HG02623 (cell line): Measurements from ENCODE around the gene FAM83F.

Experiments
- ATAC-seq: cut with Tn5 transposase; IDR thresholded peaks from one replicate; pipeline ENCODE4 v1.9.1; 2021; ENCODE audit warnings: moderate library complexity; ENCODE audit not compliant: unreplicated experiment

The FAM83F gene

DNA sequence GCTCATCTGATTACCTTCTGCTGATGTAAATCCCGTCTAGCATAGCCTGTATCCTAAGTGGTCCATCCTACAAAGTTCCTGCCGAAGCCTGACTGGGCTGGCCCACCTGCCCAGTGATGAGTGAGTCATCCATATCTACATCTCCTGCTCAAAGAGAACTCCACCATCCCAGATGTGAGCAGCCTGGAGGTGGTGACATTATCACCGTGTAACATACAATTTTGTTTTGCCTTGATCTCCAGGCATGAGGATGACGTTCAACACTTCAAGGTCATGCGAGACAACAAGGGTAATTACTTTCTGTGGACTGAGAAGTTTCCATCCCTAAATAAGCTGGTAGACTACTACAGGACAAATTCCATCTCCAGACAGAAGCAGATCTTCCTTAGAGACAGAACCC, 29.0 kb upstream of the FAM83F start:
- no peak for ATAC-seq

DNA sequence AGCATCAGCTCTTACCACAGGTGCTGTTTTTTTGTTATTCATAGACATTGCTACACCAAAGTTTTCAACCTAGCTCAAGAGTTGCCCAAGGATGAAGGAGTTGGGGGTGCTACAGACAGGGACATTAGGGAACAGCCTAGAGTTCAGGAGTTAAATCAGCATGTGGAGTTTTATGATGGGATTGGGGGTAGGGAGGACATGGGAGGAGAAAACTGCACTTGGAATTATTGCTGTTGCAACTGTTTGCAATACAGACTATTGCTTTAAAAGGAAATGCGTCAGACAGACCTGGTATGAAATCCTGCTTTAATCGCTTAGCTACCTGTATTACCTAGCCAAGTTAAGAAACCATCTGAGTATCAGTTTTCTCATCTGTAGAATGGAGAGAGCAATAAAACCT, 28.3 kb upstream of the FAM83F start:
- ATAC-seq = no peak

DNA sequence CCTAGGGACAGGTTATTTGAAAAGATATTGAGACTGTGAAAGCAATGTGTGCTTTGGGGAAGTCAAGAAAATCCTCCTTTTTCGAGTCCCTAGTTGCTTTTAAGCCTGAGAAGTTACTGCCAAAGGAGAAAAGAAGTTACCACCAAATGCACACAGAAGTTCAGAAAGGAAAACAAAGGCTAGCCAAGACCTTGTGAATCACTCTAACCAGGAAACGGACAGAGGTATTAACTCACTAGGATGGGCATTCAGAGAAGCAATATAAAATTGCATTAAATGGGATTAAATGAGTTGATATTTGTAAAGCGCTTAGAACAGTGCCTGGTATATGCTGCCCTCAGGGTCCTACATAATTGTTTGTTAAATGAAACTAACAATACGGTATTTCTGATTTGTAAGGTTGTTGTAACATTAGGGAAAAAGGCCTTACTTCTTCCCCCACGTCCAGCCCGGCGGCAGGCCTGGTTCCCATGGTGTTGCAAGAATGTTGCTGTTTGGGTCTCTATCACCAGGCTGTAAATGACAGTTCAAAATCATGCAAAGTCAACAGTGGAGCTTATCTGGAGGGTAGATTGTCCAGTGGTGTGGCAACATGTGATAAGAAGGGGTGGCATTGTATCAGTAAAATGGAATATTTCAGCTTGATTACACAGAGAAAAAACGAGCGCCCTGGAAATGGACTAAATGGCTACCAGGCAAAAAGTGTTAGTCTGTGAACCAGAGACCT, 27.5 kb upstream of the FAM83F start:
- no peak for ATAC-seq

DNA sequence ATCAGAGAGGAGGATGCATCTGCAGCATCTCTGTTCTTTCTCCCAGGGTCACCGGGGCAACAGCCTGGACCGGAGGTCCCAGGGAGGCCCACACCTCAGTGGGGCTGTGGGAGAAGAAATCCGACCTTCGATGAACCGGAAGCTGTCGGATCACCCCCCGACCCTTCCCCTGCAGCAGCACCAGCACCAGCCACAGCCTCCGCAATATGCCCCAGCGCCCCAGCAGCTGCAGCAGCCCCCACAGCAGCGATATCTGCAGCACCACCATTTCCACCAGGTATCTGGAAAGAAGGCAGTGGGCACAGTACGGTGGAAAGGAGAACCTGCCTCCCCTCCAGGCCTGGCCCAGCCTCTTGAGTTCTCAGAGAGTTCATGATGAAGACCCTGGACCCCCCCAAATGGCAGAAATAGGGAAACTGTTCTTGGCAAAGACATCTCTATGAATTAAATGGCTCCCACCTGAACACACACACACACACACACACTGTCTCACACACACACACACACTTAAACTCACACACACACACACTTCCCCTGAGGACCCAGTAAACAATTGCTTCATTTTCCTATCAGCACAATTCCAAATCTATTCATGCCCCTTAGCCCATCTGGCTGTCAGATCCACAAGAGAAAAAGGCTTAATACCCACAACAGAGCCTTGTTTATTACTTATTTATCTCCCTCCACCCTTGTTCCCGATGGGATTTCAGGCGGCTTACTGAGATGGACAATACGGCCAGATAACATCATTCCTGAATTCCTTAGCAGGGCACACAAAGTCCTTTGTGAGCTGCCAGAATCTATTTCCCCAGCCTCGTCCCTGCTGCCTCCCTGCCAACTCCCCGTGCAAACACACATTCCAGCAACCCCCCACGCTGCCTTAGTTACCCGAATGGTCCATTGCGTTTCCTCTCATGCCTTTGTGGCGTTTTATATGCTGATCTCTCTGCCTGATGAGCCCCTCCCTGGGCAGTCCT, 26.5 kb upstream of the FAM83F start:
- ATAC-seq = no peak

DNA sequence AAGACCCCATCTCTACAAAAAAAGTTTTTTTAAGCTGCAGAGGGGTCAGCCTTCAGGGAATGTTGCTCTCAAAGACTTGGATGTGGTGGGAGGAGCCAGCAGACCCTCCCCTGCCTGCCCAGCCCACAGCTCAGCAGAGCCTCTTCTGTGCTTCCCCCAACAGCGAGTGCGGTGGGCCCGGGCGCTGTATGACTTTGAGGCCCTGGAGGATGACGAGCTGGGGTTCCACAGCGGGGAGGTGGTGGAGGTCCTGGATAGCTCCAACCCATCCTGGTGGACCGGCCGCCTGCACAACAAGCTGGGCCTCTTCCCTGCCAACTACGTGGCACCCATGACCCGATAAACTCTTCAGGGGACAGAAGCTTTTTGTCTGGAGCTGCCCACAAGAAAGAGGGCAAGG, 24.0 kb upstream of the FAM83F start:
- no peak for ATAC-seq

DNA sequence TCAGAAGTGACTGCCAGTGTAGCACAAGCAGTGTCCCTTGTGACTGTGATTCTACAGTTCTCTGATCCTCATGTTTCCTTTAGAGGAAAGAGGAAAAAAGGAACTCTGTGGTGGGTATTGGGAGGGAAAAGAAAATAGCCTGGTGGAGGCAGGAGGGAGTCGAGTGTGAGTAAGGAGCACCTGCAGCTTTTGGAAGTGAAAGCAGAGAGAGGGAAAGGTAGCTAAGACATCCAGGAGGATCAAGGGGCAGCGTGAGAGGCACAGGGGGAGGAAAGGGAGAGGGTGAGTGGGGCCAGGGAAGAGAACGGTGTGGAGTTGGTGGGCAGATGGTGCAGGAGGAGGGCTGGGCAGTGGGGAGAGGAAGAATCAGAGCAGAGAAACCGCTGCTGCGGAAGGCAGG, 22.1 kb upstream of the FAM83F start:
- no peak for ATAC-seq

DNA sequence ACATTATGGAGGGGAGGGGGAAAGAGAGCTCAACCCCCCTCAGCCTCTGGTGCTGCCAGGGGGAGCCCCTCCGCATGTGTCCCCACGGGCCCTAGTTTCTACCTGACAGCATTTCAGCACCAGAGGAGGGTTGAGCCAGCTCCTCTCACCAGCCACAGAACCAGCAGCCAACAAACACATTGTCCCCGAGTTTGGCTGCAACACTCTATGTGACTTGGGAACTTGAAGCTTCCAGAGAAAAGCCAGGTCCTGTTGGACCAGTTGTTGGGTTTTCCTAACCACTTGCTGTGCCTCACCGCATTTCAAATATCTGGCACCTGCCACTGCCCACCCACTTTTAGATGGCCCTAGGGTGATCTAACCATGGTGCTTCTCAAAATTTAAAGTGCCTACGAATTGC, 21.1 kb upstream of the FAM83F start:
- ATAC-seq = no peak

DNA sequence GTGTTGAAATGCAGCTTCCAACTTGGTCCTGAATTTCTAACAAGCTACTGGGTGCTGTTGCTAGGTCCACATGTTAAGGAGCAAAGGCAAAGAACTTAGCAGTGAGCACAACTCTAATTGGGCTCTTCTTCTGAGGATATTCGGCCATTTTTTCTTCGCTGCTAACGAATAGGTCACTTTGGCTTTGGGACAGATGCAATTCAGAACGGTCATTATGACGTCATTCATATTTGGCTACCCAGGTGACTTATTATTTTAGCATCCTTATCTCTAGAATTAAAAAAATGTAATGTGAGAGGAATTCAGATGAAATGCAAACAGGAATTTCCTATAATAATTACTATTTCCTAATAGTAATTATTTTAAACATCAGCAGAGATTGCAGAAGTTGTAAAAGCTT, 20.7 kb upstream of the FAM83F start:
- ATAC-seq = no peak

DNA sequence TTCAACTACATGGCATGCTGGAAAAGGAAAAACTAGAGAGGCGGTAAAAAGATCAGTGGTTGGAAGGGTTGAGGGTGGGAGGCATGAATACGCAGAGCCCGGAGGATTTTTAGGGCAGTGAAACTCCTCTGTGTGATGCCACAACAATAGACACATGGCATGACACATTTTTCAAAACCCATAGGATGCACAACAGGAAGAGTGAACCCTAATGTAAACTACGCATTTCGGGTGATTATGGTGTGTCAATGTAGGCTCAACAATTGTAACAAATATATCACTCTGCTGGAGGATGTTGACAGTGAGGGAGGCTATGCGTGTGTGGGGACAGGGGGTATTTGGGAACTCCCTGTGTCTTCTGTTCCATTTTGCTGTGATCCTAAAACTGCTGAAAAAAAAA, 15.7 kb upstream of the FAM83F start:
- ATAC-seq = no peak

DNA sequence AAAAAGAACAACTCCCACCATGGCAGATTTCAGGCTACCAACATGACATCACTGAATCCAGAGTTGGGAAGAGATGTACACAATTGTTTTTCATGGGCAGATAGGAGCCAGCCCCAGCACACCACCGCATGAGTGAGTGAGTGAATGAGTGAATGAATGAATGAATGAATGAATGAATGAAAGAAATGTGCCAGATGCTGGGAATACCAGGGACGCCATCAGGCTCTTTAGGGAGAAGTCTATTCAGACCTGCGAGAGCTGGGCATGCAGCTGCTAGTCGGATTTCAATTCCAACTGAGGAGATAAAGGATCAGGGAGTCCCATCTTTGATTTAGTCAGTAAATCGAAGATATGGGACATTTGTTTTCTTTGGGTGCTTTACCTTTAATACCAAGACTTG, 15.3 kb upstream of the FAM83F start:
- ATAC-seq = no peak

DNA sequence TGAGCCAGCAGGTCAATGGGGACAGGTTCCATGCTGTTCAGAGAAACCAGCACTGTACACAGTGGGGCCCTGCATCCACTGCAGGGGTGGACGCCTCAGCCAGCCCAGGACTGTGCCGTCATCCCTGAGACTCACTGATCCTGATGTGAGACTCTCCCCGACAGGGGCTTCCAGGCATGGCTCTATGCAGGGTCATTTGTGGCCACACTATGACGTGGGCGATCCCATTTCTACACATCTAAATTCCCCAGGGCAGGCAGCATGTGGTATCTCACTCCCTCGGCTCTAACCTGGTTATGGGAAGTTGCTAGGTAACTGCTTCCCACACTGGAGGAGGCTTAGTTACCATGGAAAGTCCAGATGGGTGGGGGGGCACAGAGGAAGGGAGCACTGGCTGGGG, 14.2 kb upstream of the FAM83F start:
- no peak for ATAC-seq

DNA sequence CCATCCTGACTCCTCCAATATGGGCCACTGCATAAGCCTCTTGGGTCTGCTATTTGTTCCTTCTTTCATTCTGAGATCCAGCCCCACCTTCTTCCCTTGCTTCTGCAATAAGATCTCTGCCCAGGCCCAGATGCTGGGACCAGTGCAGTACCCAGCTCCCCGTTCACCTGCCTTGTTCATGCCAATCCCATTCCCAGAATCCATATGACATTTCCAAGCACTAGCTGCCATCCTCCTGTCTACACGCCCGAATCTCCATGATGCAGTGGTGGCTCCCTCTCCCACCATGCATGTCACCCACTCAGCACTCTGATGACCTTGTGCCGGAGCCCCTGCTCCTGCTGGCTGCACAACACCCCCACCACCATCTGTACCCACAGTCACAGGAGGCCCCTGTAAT, 11.4 kb upstream of the FAM83F start:
- no peak for ATAC-seq

DNA sequence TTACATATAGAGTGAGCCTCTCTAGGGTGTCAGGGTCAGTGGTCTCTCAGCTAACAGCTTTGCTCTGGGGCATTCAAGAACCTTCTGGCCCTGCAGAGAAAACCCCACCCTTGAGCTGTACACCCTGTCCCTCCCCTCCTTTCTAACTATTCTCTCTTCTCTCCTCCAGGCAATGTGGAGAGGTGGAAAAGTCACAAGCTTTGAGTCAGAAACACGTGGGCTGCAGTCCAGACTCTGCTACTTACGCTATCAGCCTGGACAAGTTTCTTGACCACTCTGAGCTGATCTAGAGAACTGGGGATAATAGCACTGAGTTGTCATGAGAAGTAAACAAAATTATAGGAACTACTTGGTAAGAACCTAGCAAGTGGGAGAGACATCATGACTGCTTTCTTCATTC, 10.7 kb upstream of the FAM83F start:
- no peak for ATAC-seq

DNA sequence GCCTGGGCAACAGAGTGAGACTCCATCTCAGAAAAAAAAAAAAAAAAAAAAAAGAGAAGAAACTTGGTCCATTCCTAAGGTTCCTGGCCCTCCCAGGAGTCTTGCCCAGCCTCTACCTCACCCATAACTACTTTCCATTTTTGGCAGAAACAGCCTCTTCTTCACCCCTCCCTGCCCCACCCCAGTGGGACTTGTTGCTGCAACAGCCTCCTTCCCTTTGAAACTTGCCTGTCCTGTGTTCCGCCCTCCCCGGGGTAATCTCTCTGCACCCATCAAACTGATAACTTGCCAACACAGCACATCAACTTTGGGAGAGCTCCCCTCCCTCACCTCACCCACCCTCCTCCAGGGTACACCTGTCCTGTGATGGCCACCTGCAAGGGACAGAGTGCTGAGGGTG, 10.0 kb upstream of the FAM83F start:
- ATAC-seq = no peak

DNA sequence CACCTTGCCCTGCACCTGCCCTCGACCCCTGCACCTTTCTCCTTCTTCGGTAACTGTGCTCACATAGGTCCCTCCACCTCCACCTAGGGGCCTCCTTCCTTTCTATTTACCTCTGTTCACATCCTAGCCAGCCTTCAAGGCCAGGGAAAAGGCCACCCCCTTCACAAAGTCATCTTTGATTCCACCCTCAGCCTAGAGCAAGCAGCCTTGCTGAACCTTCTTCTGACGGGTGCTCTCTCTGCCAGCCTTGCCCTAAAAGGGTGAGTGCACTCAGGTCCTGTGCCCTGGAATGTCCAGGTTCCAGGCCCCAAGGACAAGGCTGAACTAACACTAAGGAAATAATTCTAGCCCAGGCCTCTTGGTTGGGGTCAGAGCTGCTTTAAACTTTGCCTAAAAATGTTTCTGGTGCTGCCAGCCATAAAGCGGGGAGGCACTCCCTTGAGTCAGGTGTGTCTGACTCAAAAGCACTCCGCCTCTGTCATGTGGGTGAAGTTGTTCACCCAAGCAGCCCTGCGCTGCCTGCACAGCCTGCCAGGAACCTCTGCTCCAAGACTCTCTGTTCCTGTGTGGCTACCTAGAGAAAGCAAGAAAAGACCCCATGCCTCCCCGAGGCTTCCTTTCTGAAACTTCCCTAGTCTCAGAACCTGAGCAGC, 9.2 kb upstream of the FAM83F start:
- ATAC-seq = no peak

DNA sequence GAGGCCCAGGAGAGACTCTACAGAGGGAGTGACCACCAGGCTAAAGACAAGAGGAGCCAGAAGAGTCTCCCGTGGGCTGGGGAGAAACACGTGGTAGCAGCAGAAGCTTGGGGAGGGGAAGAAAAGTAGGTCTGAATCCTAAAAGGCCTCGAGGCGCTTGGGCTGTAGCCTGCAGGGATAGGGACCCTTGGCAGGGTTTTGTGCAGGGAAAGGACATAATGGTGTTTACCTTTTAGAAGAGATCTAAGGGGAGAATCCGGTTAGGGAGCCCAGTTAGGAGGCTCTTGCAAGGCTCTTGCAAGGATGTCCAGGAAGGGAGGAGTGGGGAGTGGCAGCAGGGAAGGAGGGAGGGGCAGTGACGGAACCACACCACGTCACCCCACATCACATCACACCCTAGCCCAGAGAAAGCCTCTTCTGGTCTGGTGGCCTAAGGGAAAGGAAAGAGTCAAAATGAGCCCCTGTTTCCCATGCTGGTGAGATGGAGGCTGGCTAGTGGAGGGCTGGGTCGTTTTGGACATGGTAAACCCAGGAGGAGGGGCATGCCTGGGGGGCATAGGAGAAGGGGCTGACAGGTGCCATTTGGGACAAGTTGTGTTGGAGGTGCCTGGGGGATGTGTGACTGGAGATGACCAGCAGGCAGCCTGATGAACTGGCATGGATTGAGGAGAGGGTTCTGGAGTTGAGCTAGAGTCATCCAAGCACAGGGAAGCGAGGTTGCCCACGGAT, 6.2 kb upstream of the FAM83F start:
- no peak for ATAC-seq

DNA sequence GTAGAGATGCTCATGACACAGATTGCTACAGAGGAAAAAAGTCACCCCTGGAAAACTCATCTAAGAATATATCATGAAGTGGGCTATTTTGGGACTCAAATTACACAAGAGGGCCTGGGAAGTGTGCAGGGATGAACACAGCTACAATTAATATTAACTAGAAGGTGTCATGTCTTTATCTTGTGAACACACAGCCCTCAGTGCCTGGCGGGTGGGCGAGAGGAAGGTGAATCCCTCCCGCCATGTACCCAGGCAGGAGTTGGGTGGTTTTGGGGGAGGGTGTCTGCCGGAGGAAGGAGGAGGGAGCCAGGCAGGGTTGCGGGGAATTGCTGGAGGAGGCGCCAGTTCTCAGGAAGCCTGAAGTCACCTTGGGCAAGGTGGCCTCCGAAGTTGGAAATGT, 5.1 kb upstream of the FAM83F start:
- ATAC-seq = no peak

DNA sequence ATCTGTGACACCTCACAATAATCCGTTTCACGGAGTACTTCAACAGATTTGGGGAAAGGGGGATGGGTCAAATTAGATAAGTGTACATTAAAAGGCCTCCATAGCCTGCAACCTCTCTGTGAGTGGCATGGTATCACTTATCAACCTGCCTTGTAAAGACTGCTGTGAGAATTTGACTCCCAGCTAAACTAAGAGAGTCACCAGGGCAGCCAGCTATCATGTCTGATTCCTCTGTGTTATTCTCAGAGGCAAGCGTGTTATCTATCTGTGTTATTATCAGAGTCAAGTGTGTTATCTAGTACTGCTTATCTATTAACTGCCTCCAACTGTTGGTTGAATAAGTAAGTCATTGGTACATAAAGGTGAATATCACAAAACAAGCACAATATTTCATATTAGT, 4.1 kb upstream of the FAM83F start:
- ATAC-seq = no peak

DNA sequence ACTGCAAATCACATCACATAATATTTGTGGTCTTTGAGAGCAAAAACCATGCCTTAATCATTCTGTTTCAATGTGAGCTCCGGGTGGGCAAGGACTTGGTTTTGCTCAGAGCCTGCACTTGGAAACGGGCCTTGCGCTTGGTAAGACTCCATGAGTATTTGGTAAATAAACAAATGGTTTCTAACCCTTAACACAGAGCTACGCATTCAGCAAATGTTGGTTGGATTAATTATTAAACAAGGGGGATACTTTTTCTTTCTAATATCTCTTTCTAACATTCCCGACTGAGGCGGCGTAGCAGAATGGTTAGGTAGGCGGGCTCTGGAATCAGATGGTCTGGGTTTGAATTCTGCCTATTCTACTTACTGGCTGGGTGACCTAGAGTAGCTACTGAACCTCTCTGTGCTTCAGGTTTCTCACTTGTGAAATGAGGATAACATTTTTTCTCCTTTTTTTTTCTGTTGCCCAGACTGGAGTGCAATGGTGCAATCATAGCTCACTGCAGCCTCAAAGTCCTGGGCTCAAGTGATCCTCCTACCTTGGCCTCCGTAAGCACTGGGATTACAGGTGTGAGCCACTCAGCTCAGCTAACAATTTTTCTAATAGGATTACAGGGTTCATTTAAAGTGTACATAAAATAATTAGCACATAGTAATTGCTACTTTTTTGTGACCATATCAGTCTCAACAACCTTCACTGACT, 3.4 kb upstream of the FAM83F start:
- ATAC-seq = no peak

DNA sequence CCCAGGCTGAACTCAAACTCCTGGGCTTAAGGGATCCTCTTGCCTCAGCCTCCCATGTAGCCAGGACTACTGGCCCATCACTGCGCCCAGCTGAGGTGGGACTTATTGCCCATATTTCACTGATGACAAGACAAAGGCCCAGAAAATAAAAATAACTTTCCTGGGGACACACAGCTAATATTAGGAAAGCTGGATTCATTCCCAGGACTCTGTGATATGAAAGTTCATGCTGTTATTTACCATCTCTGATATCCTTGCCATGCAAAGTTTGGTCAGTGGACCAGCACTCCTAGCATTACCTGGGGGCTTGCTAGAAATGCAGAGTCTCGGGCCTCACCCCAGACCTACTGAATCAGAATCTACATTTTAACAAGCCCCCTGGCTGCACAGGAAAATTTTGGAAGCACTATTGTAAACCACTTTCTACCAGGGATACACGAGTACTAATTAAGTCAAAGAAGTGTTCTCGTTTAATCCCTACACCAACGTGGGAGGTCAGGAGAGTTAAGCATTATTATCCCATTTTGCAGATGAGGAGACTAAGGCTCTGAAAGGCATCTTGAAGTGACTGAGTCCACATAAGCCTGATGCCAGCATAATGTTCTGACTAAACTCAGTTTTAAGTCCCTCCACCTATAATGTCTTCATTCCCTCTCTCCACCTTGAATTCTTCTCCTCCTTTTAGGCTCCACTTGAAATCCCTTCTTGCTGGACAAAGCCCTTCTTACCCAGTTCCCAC, 2.5 kb upstream of the FAM83F start:
- ATAC-seq = no peak
